Heart right ventricle (tissue), 16 donors: ENCODE results near the gene UQCRFS1. TPM values are rescaled to one million over a fixed set of nuclear protein-coding genes. Genes with fewer than 3 reads are reported as not detected.

ENCODE experiments used
- ATAC-seq, 8 donors: fragments of 200-7000 bp; cut with Tn5 transposase; one replicate each; pipeline ENCODE4 v1.9.1; 2020; ENCODE audit warnings: mild to moderate bottlenecking in 8 of 8, moderate library complexity in 8 of 8, moderate number of reproducible peaks in 1 of 8
- DNase-seq, 2 donors: peaks; one replicate each; pipeline ENCODE4 v3.0.0-alpha.2; 2020
- H3K27ac ChIP-seq, 10 donors: fragments of 200-600 bp; sonication (generic) in 2 of 10; one replicate each; pipeline versions ENCODE4 v1.5.0 to v1.8.0; 2020 to 2022; ENCODE audit warnings: mild to moderate bottlenecking in 3 of 10
- H3K27me3 ChIP-seq, 7 donors: fragments of 200-600 bp; one replicate each; pipeline ENCODE4 v1.8.0; 2021 to 2022; ENCODE audit warnings: mild to moderate bottlenecking in 2 of 7
- H3K36me3 ChIP-seq, 9 donors: fragments of 200-600 bp; sonication (generic) in 1 of 9; one replicate each; pipeline versions ENCODE4 v1.5.0 to v1.8.0; 2020 to 2022; ENCODE audit warnings: mild to moderate bottlenecking in 2 of 9
- H3K4me1 ChIP-seq, 9 donors: fragments of 200-600 bp; sonication (generic) in 1 of 9; one replicate each; pipeline versions ENCODE4 v1.5.0 to v1.8.0; 2020 to 2022; ENCODE audit warnings: mild to moderate bottlenecking in 4 of 9
- H3K4me3 ChIP-seq, 10 donors: fragments of 200-600 bp; sonication (generic) in 2 of 10; one replicate each; pipeline versions ENCODE4 v1.5.0 to v1.8.0; 2020 to 2022; ENCODE audit warnings: mild to moderate bottlenecking in 7 of 10, moderate library complexity in 2 of 10
- H3K9me3 ChIP-seq, 11 donors: fragments of 200-600 bp in 10 of 11; sonication (generic) in 2 of 11; one replicate each; pipeline versions ENCODE4 v1.5.0 to v1.8.0; 2013 to 2022; ENCODE audit warnings: mild to moderate bottlenecking in 2 of 11, control low read depth in 1 of 11, moderate library complexity in 1 of 11
- CTCF ChIP-seq, 9 donors: fragments of 200-600 bp; sonication (generic) in 2 of 9; IDR thresholded peaks; one replicate each; pipeline versions ENCODE4 v1.5.0 to v1.8.0; 2021 to 2022; ENCODE audit warnings: antibody characterized with exemption in 9 of 9, mild to moderate bottlenecking in 5 of 9, moderate library complexity in 1 of 9
- WGBS, 2 donors: extraction: QIAGEN DNeasy Blood & Tissue Kit; methylation state at CpG; one replicate each; pipeline ENCODE4 v1.1.7; 2013; ENCODE audit warnings: inconsistent platforms in 1 of 2; 5-methylcytosine and 5-hydroxymethylcytosine counted together
- intact Hi-C, 10 donors: fragments of 100-400 bp; cut with DNase I; formaldehyde crosslinking; loops; one replicate each; pipeline versions ENCODE4 v1.11.1 to v1.14.2; 2022
- polyA plus RNA-seq, 2 donors: library from polyadenylated mRNA; stranded (reverse); fragments of 200-250 nt; gene quantifications; one replicate each; pipeline ENCODE4 v1.2.3, GENCODE V29; 2013
- total RNA-seq, 10 donors: library from RNA; stranded (reverse); fragmentation: NEBNext Ultra II Directional in 3 of 10; extraction: Animal tissue kit (Norgen Biotek cat#: 25700) in 3 of 10; gene quantifications; one replicate each; pipeline versions ENCODE4 v1.2.1 to v1.2.4, GENCODE V29; 2021 to 2023
- donor health status: Arrhythmogenic right ventricular cardiomyopathy.
- donor health status: ischemic (EF 13 %, LVEDD 7.1; RV severe dilation, severe dysfunction).
- donor health status: healthy with polysubstance abuse.
- donor health status: DM: no; HTN: yes; CAD: no.
- donor health status: DM: no; HTN: no; CAD: no.
- donor health status: ischemic (EF 25% LVEDD 6.9; RV normal size, moderate dysfunction).
- donor health status: ischemic (EF 25% LVEDD 5.7; RV mildly dilated, moderate dysfunction).
- donor health status: healthy.
- donor health status: DM: yes; HTN: yes; CAD: no.
- donor health status: Ischemic cardiomyopathy.
- donor health status: ischemic (EF 35%, LVEDD 5.7; RV mildly dilated, moderate dysfunction).
- donor health status: nonischemic (EF 11% LVEDD 7.7; RV severe dilation, severe dysfunction).
- donor health status: DM: yes; HTN: yes; CAD: no.
- donor health status: PGD.
- donor health status: ischemic (EF 29% LVEDD 5.4; RV normal size, mild dysfunction).
- donor health status: nonischemic (EF 23%, LVEDD 6.1; RV moderate dilation, normal function).

UQCRFS1 gene
- total and polyA plus RNA-seq, 12 donors, result 18.7 to 200 (median 157) TPM

GRCh38 chr19:29259867-29260281 is 46.9 kb upstream of the UQCRFS1 start:
- Histone ChIP-seq H3K4me3 (no peak overlapping the region), H3K27me3 (peaks cover 0 to 30% (median 5%) of the 10 kb centered on the region in 7 donors), H3K36me3 (no peaks in the 10 kb centered on the region), H3K9me3 (no peaks in the 10 kb centered on the region), H3K27ac (no peak overlapping the region), H3K4me1 (no peaks in the 10 kb centered on the region)
- ATAC-seq (peak in 1 of 8 donors; percentile 25), DNase-seq (no peak)
- intact Hi-C loops, result loop anchor here in 9 of 10 donors (5.0 to 10.0 kb wide), 4 partner anchors 135 to 525 kb away; no protein-coding TSS in a partner anchor
- TF ChIP-seq CTCF (IDR thresholded peaks at IDR 0.05), result no peak
- WGBS, 2 donors, result 28 to 37% methylated on average over 6 of the region's 6 CpGs

GRCh38 chr19:29259153-29259552 is 46.2 kb upstream of the UQCRFS1 start:
- intact Hi-C loops, result no loop called here
- H3K27me3 ChIP-seq, result peaks cover 0 to 32% (median 3%) of the 10 kb centered on the region in 7 donors
- DNase-seq (no peak), ATAC-seq (no peak)
- 70 to 71% methylated on average over 3 of the region's 3 CpGs for WGBS, 2 donors
- no peak for TF ChIP-seq CTCF (IDR thresholded peaks at IDR 0.05)
- H3K4me3 ChIP-seq, result no peak overlapping the region
- H3K4me1 ChIP-seq, result no peaks in the 10 kb centered on the region
- no peaks in the 10 kb centered on the region for H3K36me3 ChIP-seq
- no peaks in the 10 kb centered on the region for H3K9me3 ChIP-seq
- H3K27ac ChIP-seq, result no peak overlapping the region

- H3K4me1 ChIP-seq, result no peaks in the 10 kb centered on the region
- H3K9me3 ChIP-seq, result no peaks in the 10 kb centered on the region
- H3K36me3 ChIP-seq, result no peaks in the 10 kb centered on the region
- TF ChIP-seq CTCF (IDR thresholded peaks at IDR 0.05), result no peak
- H3K4me3 ChIP-seq, result no peak overlapping the region
- ATAC-seq (no peak), DNase-seq (no peak)
- WGBS, 2 donors, result 34 to 53% methylated on average over 2 of the region's 2 CpGs
- intact Hi-C loops, result no loop called here
- H3K27ac ChIP-seq, result no peak overlapping the region
- H3K27me3 ChIP-seq, result peaks cover 0 to 23% (median 7%) of the 10 kb centered on the region in 7 donors
Measured at GRCh38 chr19:29256516-29256915, 43.6 kb upstream of the UQCRFS1 start.

GRCh38 chr19:29255912-29256311 is 43.0 kb upstream of the UQCRFS1 start:
- H3K27me3 ChIP-seq, result peaks cover 0 to 23% (median 7%) of the 10 kb centered on the region in 7 donors
- H3K4me1 ChIP-seq, result no peaks in the 10 kb centered on the region
- 90 to 92% methylated on average over 8 of the region's 8 CpGs for WGBS, 2 donors
- no peak for TF ChIP-seq CTCF (IDR thresholded peaks at IDR 0.05)
- H3K27ac ChIP-seq, result no peak overlapping the region
- no peaks in the 10 kb centered on the region for H3K36me3 ChIP-seq
- intact Hi-C loops, result no loop called here
- H3K9me3 ChIP-seq, result no peaks in the 10 kb centered on the region
- no peak overlapping the region for H3K4me3 ChIP-seq
- ATAC-seq (no peak), DNase-seq (no peak)
